OCI-LY3 (cell line): ENCODE results near the gene ITPR1.

Experiments used
- H2AFZ ChIP-seq: fragments of 200-600, 300-600 bp; shearing (Covaris generic); 2 replicates; pipeline ENCODE4 v1.6.0; 2014; ENCODE audit warnings: antibody characterized with exemption, low read depth, low read length
- H3K27ac ChIP-seq: fragments of 200-600, 300-600 bp; sonication (generic); 2 replicates; pipeline ENCODE4 v1.5.1; 2014; ENCODE audit warnings: mild to moderate bottlenecking, low read length, moderate library complexity, mixed read lengths
- H3K27me3 ChIP-seq: fragments of 200-600, 300-600 bp; sonication (generic); 2 replicates; pipeline ENCODE4 v1.6.1; 2014; ENCODE audit warnings: low read depth, low read length, mixed read lengths
- H3K36me3 ChIP-seq: fragments of 200-600, 300-600 bp; sonication (generic); replicated peaks from 2 replicates; pipeline ENCODE3; 2014; ENCODE audit warnings: low read depth, low read length, mixed read lengths
- H3K4me1 ChIP-seq: fragments of 300-600, 200-600 bp; sonication (generic); 2 replicates; pipeline ENCODE4 v1.6.1; 2014; ENCODE audit warnings: low read length, mixed read lengths
- H3K4me2 ChIP-seq: fragments of 200-600, 300-600 bp; sonication (generic); 2 replicates; pipeline ENCODE4 v1.6.1; 2014; ENCODE audit warnings: low read length, mixed read lengths
- H3K4me3 ChIP-seq: fragments of 300-600, 200-600 bp; sonication (generic); 2 replicates; pipeline ENCODE4 v1.5.1; 2014; ENCODE audit warnings: antibody characterized with exemption, mild to moderate bottlenecking, low read length, moderate library complexity
- H3K79me2 ChIP-seq: fragments of 300-600, 200-600 bp; shearing (Covaris generic); 2 replicates; pipeline ENCODE4 v1.6.1; 2014; ENCODE audit warnings: mild to moderate bottlenecking, low read length, mixed read lengths
- H3K9ac ChIP-seq: fragments of 300-600, 200-600 bp; shearing (Covaris generic); 2 replicates; pipeline ENCODE4 v1.6.0; 2014; ENCODE audit warnings: mild to moderate bottlenecking, low read length, moderate library complexity
- H3K9me3 ChIP-seq: fragments of 200-600, 300-600 bp; shearing (Covaris generic); 2 replicates; pipeline ENCODE4 v1.6.1; 2014; ENCODE audit warnings: low read length, mixed read lengths; ENCODE audit not compliant: insufficient read depth
- H4K20me1 ChIP-seq: fragments of 200-600, 300-600 bp; sonication (generic); 2 replicates; pipeline ENCODE4 v1.6.1; 2016; ENCODE audit warnings: low read length, mixed read lengths; ENCODE audit not compliant: insufficient read depth
- CTCF ChIP-seq: fragments of 200-600, 300-600 bp; sonication (generic); IDR thresholded peaks from 2 replicates; pipeline ENCODE4 v1.5.1; 2014; ENCODE audit warnings: antibody characterized with exemption, low read length, low read depth
- EZH2phosphoT487 ChIP-seq: fragments of 200-600 bp; shearing (Covaris generic); IDR thresholded peaks from 2 replicates; pipeline ENCODE4 v1.6.1; 2018; ENCODE audit warnings: antibody characterized with exemption, mixed run types, low read depth

Gene ITPR1

GRCh38 chr3:4514321-4514720, 21.2 kb downstream of the ITPR1 start:
- TF ChIP-seq EZH2phosphoT487, result no peak
- no peak for TF ChIP-seq CTCF
- Histone ChIP-seq H3K27me3 (peaks cover 23% of the 10 kb centered on the region), H3K4me1 (no peaks in the 10 kb centered on the region)

DNA sequence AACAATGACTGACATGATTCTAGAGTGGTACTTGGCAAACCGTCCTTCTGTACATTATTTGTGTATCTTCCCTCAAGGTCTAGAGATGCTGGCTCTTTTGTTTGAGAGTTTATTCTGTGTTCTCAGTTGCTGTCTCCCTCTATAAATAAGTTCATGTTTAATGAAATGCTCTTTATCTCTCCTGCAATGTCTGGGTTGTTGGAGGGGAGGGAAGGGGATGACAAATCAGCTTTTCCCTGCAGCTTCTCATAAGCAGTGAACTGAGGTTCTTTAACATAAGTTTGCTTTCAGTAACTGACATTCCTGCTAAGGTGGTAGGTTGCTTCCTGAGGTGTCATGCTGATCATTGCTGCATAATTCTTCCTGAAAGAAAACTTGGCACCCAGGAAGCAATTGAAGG, 21.8 kb downstream of the ITPR1 start:
- no peak overlapping the region for H3K9ac ChIP-seq
- H3K4me1 ChIP-seq, result no peaks in the 10 kb centered on the region
- H3K4me3 ChIP-seq, result no peak overlapping the region
- peaks cover 6% of the 10 kb centered on the region; the same call in 1 of the 2 replicates for H4K20me1 ChIP-seq
- H2AFZ ChIP-seq, result no peak overlapping the region
- H3K36me3 ChIP-seq, result no peaks in the 10 kb centered on the region
- H3K27me3 ChIP-seq, result peaks cover 19% of the 10 kb centered on the region
- no peaks in the 10 kb centered on the region for H3K9me3 ChIP-seq
- H3K27ac ChIP-seq, result no peak overlapping the region
- TF ChIP-seq CTCF (no peak), EZH2phosphoT487 (no peak)
- no peaks in the 10 kb centered on the region for H3K79me2 ChIP-seq
- H3K4me2 ChIP-seq, result no peak overlapping the region

More at GRCh38 chr3:4514321-4514720, 21.2 kb downstream of the ITPR1 start:
- Histone ChIP-seq H3K4me3 (no peak overlapping the region), H3K9ac (no peak overlapping the region), H3K79me2 (no peaks in the 10 kb centered on the region), H3K4me2 (no peak overlapping the region), H3K9me3 (no peaks in the 10 kb centered on the region), H4K20me1 (peaks cover 6% of the 10 kb centered on the region; the same call in 1 of the 2 replicates), H3K36me3 (no peaks in the 10 kb centered on the region), H3K27ac (no peak overlapping the region), H2AFZ (no peak overlapping the region)

- TF ChIP-seq CTCF (no peak), EZH2phosphoT487 (no peak)
- Histone ChIP-seq H3K9ac (no peak overlapping the region), H3K79me2 (no peaks in the 10 kb centered on the region), H3K4me1 (no peaks in the 10 kb centered on the region), H3K4me3 (no peak overlapping the region), H3K27me3 (peaks cover 9% of the 10 kb centered on the region), H4K20me1 (peaks cover 6% of the 10 kb centered on the region; the same call in 1 of the 2 replicates), H3K9me3 (no peaks in the 10 kb centered on the region), H2AFZ (no peak overlapping the region), H3K27ac (no peak overlapping the region), H3K36me3 (no peaks in the 10 kb centered on the region), H3K4me2 (no peak overlapping the region)
Measured at GRCh38 chr3:4515916-4516579, 22.9 kb downstream of the ITPR1 start.

DNA sequence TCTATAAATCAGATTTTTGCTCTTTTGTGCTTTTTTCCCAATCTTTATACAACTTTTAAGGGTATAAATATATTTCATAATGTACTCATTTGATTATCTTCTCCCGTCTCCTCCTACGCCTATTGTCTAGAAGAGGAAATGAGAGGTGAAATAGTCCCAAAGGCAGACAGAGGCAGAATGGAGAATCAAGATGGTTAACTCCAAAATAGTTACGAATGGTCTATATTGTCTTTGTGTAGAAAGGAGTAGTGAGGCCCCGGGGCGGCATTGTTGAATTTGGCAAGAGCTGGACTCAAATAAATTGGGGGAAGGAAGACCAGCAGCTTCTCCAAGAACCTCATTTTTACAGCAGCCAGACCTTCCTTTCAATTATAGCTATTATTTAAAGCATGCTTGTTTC, 23.9 kb downstream of the ITPR1 start:
- Histone ChIP-seq H3K9me3 (no peaks in the 10 kb centered on the region), H3K4me3 (no peak overlapping the region), H4K20me1 (no peaks in the 10 kb centered on the region), H3K27me3 (peaks cover 2% of the 10 kb centered on the region), H3K4me2 (no peak overlapping the region), H3K9ac (no peak overlapping the region), H2AFZ (no peak overlapping the region), H3K79me2 (no peaks in the 10 kb centered on the region), H3K27ac (no peak overlapping the region), H3K4me1 (no peaks in the 10 kb centered on the region), H3K36me3 (no peaks in the 10 kb centered on the region)
- TF ChIP-seq CTCF (no peak), EZH2phosphoT487 (no peak)
